HepG2 (cell line): ENCODE results near the gene MBLAC1. TPM values are rescaled to one million over a fixed set of nuclear protein-coding genes. Genes with fewer than 3 reads are reported as not detected.

ENCODE experiments used
- ADNP ChIP-seq: sonication (generic); formaldehyde crosslinking; IDR thresholded peaks from 2 replicates; pipeline ENCODE4 v1.4.0; 2020; ENCODE audit warnings: missing genetic modification reagents
- CHD2 ChIP-seq: IDR thresholded peaks from 2 replicates; pipeline ENCODE4 v1.6.1; 2011; ENCODE audit warnings: low read depth, low read length, improper control_type of control experiment
- DMAP1 ChIP-seq: IDR thresholded peaks from 2 replicates; pipeline ENCODE4 v1.6.1; 2016
- DNMT3B ChIP-seq: conservative IDR thresholded peaks from 2 replicates; pipeline ENCODE4 v1.6.1; 2016; ENCODE audit warnings: missing biosample characterization, control low read depth
- ERF ChIP-seq: IDR thresholded peaks from 2 replicates; pipeline ENCODE4 v1.6.1; 2018; ENCODE audit warnings: missing biosample characterization, missing genetic modification reagents
- JUND ChIP-seq: sonication (generic); formaldehyde crosslinking; IDR thresholded peaks from 2 replicates; pipeline ENCODE4 v1.8.0; 2022; ENCODE audit warnings: mild to moderate bottlenecking, missing genetic modification reagents
- MAFF ChIP-seq: IDR thresholded peaks from 2 replicates; pipeline ENCODE4 v1.6.1; 2011; ENCODE audit warnings: low read depth, low read length, improper control_type of control experiment
- MTF1 ChIP-seq: sonication (generic); formaldehyde crosslinking; IDR thresholded peaks from 2 replicates; pipeline ENCODE4 v1.5.0; 2020; ENCODE audit warnings: missing genetic modification reagents
- POLR2A ChIP-seq, 2 experiments: IDR thresholded peaks; 2 replicates each; pipeline ENCODE4 v1.6.1; 2011; ENCODE audit warnings: low read depth in 2 of 2, low read length in 2 of 2, mild to moderate bottlenecking in 1 of 2, moderate library complexity in 1 of 2; ENCODE audit not compliant: insufficient read depth in 1 of 2
- SIX1 ChIP-seq: sonication (generic); formaldehyde crosslinking; IDR thresholded peaks from 2 replicates; pipeline ENCODE4 v1.4.0; 2020; ENCODE audit warnings: missing genetic modification reagents, borderline replicate concordance
- ZNF432 ChIP-seq: sonication (generic); formaldehyde crosslinking; IDR thresholded peaks from 2 replicates; pipeline ENCODE4 v1.5.0; 2020; ENCODE audit warnings: missing genetic modification reagents, mild to moderate bottlenecking, borderline replicate concordance
- ZNF790 ChIP-seq: sonication (generic); formaldehyde crosslinking; IDR thresholded peaks from 2 replicates; pipeline ENCODE4 v1.8.0; 2022; ENCODE audit warnings: missing genetic modification reagents, mild to moderate bottlenecking, borderline replicate concordance
- polyA plus RNA-seq, 8 experiments: library from polyadenylated mRNA; depleted of rRNA in 3 of 8; stranded (reverse) in 7 of 8; unstranded in 1 of 8; fragments of >200 nt; fragmentation: Illumina TruSeq in 4 of 8; extraction: Trizol in 4 of 8; gene quantifications; 2 replicates each; pipeline versions ENCODE4 v1.2.1 to v1.2.3, GENCODE V29; 2011 to 2016; ENCODE audit warnings: low read depth in 4 of 8, missing spikeins in 1 of 8, mixed read lengths in 1 of 8; ENCODE audit not compliant: insufficient read depth in 1 of 8
- total RNA-seq, 5 experiments: library from RNA; depleted of rRNA; stranded (reverse); fragments of >200 nt; fragmentation: Illumina TruSeq; extraction: Trizol; gene quantifications; 2 replicates each; pipeline ENCODE4 v1.2.3, GENCODE V29; 2016; ENCODE audit warnings: low read depth in 1 of 5
- TF ChIP-seq, protein P1 (sequence below): sonication (generic); formaldehyde crosslinking; IDR thresholded peaks from 2 replicates; pipeline ENCODE4 v1.5.0; 2020; ENCODE audit warnings: mild to moderate bottlenecking, missing genetic modification reagents
- TF ChIP-seq, protein P2 (sequence below): sonication (generic); formaldehyde crosslinking; IDR thresholded peaks from 2 replicates; pipeline ENCODE4 v1.8.1; 2023; ENCODE audit warnings: mild to moderate bottlenecking, inconsistent platforms, moderate library complexity, missing genetic modification reagents, borderline replicate concordance
- TF ChIP-seq, protein P3 (sequence below): sonication (generic); formaldehyde crosslinking; conservative IDR thresholded peaks from 2 replicates; pipeline ENCODE4 v1.4.0; 2020; ENCODE audit warnings: missing genetic modification reagents
- TF ChIP-seq, protein P4 (sequence below): sonication (generic); formaldehyde crosslinking; IDR thresholded peaks from 2 replicates; pipeline ENCODE4 v1.4.0; 2020; ENCODE audit warnings: missing genetic modification reagents, borderline replicate concordance
- TF ChIP-seq, protein P5 (sequence below): conservative IDR thresholded peaks from 2 replicates; pipeline ENCODE4 v1.6.1; 2018; ENCODE audit warnings: missing genetic modification reagents
- TF ChIP-seq, protein P6 (sequence below): sonication (generic); formaldehyde crosslinking; IDR thresholded peaks from 2 replicates; pipeline ENCODE4 v1.4.0; 2020; ENCODE audit warnings: mild to moderate bottlenecking, missing genetic modification reagents

The MBLAC1 gene
- total and polyA plus RNA-seq, 2 of the 13 experiments (the other 11 are each of a cell fraction or from before 2014, with no cell fraction given): 0.79 to 2.1 TPM

DNA sequence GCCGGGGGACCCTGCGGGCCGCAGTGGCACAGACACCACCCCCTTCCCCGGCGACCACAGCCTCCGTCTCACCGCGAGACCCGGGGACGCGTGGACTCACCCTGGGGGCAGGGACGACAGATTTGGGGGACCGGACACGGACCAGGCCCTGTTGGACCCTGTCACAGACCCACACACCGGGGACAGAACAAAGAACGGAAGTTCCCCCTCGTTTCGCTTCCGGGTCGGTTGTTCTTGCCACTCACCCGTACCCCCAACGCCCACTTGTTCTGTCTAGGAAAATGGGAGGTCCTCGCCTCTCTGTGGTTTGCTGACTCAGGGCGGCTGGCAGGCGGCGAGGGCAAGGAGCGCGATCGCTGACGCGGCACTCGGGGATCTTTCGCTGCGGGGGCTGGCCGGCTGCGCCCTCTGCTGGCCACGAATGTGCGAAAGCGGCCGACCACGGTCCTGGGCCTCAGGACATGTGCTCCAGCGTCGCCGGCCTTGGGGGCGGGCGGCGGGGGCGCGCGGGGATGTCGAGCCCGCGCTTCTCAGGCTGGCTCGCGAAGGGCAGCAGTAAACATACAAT, 45.1 kb upstream of the MBLAC1 start, which contains the start of gene ZNF3 (continued):
- TF ChIP-seq, protein P1, sequence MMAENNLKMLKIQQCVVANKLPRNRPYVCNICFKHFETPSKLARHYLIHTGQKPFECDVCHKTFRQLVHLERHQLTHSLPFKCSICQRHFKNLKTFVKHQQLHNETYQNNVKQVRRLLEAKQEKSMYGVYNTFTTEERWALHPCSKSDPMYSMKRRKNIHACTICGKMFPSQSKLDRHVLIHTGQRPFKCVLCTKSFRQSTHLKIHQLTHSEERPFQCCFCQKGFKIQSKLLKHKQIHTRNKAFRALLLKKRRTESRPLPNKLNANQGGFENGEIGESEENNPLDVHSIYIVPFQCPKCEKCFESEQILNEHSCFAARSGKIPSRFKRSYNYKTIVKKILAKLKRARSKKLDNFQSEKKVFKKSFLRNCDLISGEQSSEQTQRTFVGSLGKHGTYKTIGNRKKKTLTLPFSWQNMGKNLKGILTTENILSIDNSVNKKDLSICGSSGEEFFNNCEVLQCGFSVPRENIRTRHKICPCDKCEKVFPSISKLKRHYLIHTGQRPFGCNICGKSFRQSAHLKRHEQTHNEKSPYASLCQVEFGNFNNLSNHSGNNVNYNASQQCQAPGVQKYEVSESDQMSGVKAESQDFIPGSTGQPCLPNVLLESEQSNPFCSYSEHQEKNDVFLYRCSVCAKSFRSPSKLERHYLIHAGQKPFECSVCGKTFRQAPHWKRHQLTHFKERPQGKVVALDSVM (CRISPR knock-in tag): peak; percentile 81
- TF ChIP-seq, protein P2, sequence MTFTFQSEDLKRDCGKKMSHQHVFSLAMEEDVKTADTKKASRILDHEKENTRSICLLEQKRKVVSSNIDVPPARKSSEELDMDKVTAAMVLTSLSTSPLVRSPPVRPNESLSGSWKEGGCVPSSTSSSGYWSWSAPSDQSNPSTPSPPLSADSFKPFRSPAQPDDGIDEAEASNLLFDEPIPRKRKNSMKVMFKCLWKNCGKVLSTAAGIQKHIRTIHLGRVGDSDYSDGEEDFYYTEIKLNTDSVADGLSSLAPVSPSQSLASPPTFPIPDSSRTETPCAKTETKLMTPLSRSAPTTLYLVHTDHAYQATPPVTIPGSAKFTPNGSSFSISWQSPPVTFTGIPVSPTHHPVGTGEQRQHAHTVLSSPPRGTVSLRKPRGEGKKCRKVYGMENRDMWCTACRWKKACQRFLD (CRISPR knock-in tag): 0 out of 2 replicates have a peak, but pooled peaks have one; percentile 0
- TF ChIP-seq CHD2 (no peak; the same call in 1 of the 2 replicates), ZNF432 (no peak), ZNF790 (CRISPR knock-in tag) (0 out of 2 replicates have a peak, but pooled peaks have one; percentile 38), MAFF (peak; percentile 99), ERF (peak; percentile 98), DMAP1 (CRISPR knock-in tag) (peak; percentile 99), JUND (CRISPR knock-in tag) (no peak), POLR2A (IDR thresholded peaks at IDR 0.05; ENCODE audit: insufficient read depth in 1 of 2, low read depth in 2 of 2, low read length in 2 of 2) (peak; percentile 87 to 91), SIX1 (peak; percentile 44; the same call in 1 of the 2 replicates), DNMT3B (CRISPR knock-in tag) (no peak), MTF1 (CRISPR knock-in tag) (no peak), ADNP (CRISPR knock-in tag) (no peak)
- TF ChIP-seq, protein P3, sequence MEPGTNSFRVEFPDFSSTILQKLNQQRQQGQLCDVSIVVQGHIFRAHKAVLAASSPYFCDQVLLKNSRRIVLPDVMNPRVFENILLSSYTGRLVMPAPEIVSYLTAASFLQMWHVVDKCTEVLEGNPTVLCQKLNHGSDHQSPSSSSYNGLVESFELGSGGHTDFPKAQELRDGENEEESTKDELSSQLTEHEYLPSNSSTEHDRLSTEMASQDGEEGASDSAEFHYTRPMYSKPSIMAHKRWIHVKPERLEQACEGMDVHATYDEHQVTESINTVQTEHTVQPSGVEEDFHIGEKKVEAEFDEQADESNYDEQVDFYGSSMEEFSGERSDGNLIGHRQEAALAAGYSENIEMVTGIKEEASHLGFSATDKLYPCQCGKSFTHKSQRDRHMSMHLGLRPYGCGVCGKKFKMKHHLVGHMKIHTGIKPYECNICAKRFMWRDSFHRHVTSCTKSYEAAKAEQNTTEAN (CRISPR knock-in tag): no peak
- TF ChIP-seq, protein P4, sequence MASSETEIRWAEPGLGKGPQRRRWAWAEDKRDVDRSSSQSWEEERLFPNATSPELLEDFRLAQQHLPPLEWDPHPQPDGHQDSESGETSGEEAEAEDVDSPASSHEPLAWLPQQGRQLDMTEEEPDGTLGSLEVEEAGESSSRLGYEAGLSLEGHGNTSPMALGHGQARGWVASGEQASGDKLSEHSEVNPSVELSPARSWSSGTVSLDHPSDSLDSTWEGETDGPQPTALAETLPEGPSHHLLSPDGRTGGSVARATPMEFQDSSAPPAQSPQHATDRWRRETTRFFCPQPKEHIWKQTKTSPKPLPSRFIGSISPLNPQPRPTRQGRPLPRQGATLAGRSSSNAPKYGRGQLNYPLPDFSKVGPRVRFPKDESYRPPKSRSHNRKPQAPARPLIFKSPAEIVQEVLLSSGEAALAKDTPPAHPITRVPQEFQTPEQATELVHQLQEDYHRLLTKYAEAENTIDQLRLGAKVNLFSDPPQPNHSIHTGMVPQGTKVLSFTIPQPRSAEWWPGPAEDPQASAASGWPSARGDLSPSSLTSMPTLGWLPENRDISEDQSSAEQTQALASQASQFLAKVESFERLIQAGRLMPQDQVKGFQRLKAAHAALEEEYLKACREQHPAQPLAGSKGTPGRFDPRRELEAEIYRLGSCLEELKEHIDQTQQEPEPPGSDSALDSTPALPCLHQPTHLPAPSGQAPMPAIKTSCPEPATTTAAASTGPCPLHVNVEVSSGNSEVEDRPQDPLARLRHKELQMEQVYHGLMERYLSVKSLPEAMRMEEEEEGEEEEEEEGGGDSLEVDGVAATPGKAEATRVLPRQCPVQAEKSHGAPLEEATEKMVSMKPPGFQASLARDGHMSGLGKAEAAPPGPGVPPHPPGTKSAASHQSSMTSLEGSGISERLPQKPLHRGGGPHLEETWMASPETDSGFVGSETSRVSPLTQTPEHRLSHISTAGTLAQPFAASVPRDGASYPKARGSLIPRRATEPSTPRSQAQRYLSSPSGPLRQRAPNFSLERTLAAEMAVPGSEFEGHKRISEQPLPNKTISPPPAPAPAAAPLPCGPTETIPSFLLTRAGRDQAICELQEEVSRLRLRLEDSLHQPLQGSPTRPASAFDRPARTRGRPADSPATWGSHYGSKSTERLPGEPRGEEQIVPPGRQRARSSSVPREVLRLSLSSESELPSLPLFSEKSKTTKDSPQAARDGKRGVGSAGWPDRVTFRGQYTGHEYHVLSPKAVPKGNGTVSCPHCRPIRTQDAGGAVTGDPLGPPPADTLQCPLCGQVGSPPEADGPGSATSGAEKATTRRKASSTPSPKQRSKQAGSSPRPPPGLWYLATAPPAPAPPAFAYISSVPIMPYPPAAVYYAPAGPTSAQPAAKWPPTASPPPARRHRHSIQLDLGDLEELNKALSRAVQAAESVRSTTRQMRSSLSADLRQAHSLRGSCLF: no peak
- TF ChIP-seq, protein P5, sequence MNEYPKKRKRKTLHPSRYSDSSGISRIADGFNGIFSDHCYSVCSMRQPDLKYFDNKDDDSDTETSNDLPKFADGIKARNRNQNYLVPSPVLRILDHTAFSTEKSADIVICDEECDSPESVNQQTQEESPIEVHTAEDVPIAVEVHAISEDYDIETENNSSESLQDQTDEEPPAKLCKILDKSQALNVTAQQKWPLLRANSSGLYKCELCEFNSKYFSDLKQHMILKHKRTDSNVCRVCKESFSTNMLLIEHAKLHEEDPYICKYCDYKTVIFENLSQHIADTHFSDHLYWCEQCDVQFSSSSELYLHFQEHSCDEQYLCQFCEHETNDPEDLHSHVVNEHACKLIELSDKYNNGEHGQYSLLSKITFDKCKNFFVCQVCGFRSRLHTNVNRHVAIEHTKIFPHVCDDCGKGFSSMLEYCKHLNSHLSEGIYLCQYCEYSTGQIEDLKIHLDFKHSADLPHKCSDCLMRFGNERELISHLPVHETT (CRISPR knock-in tag): peak; percentile 98
- TF ChIP-seq, protein P6, sequence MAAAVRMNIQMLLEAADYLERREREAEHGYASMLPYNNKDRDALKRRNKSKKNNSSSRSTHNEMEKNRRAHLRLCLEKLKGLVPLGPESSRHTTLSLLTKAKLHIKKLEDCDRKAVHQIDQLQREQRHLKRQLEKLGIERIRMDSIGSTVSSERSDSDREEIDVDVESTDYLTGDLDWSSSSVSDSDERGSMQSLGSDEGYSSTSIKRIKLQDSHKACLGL (CRISPR knock-in tag): peak; percentile 94
